WTC11 (cell line): Measurements from ENCODE around the gene GTPBP3. TPM values are rescaled to one million over a fixed set of nuclear protein-coding genes. Genes with fewer than 3 reads are reported as not detected.

Experiments used
- ATAC-seq: fragments of 200-7000 bp; cut with Tn5 transposase; 2 replicates; pipeline ENCODE4 v1.10.0; 2021; ENCODE audit warnings: mild to moderate bottlenecking, moderate library complexity
- CTCF ChIA-PET: fragments of 300-600 bp; sonication (Branson Sonifier 250); formaldehyde crosslinking; loops from one replicate; lab custom pipeline; 2021; ENCODE audit warnings: antibody characterized with exemption; lab: Charles Lee
- POLR2A ChIA-PET: fragments of 350-600 bp; sonication (Branson Sonifier 250); formaldehyde crosslinking; loops from one replicate; lab custom pipeline; 2021; ENCODE audit warnings: antibody characterized with exemption; lab: Charles Lee
- DNase-seq: peaks from one replicate; pipeline ENCODE4 v3.0.0; 2021; ENCODE audit warnings: low spot score
- H3K27ac Mint-ChIP-seq: 2 replicates; pipeline ENCODE4 v1.8.0; 2021; ENCODE audit warnings: mixed read lengths
- H3K27me3 Mint-ChIP-seq: 2 replicates; pipeline ENCODE4 v1.8.0; 2021; ENCODE audit warnings: low read depth, mild to moderate bottlenecking, moderate library complexity, mixed read lengths
- H3K36me3 Mint-ChIP-seq: 2 replicates; pipeline ENCODE4 v1.8.0; 2021; ENCODE audit warnings: mixed read lengths
- H3K4me1 Mint-ChIP-seq: 2 replicates; pipeline ENCODE4 v1.8.0; 2022; ENCODE audit warnings: mixed read lengths
- H3K4me3 Mint-ChIP-seq: 2 replicates; pipeline ENCODE4 v1.8.0; 2021; ENCODE audit warnings: mild to moderate bottlenecking, moderate library complexity, mixed read lengths
- H3K9me3 Mint-ChIP-seq: 2 replicates; pipeline ENCODE4 v1.8.0; 2021; ENCODE audit warnings: mixed read lengths
- CREM ChIP-seq: sonication (generic); formaldehyde crosslinking; IDR thresholded peaks from 2 replicates; pipeline ENCODE4 v1.8.1; 2022; ENCODE audit warnings: mild to moderate bottlenecking, missing genetic modification reagents, moderate library complexity
- EMX1 ChIP-seq: fragments of 250-450 bp; sonication (Bioruptor Pico); IDR thresholded peaks from 2 replicates; pipeline ENCODE4 v1.8.0; 2021; ENCODE audit warnings: mild to moderate bottlenecking
- FOXP1 ChIP-seq: sonication (generic); formaldehyde crosslinking; IDR thresholded peaks from 2 replicates; pipeline ENCODE4 v1.8.0; 2022; ENCODE audit warnings: missing genetic modification reagents, mild to moderate bottlenecking, moderate library complexity, borderline replicate concordance
- GTF2I ChIP-seq: fragments of 250-450 bp; sonication (Bioruptor Pico); conservative IDR thresholded peaks from 2 replicates; pipeline ENCODE4 v1.4.0; 2021; ENCODE audit warnings: mild to moderate bottlenecking
- JAZF1 ChIP-seq: fragments of 250-450 bp; sonication (Bioruptor Pico); IDR thresholded peaks from 2 replicates; pipeline ENCODE4 v1.9.0; 2021; ENCODE audit warnings: moderate library complexity, mild to moderate bottlenecking, inconsistent platforms
- KAT7 ChIP-seq: sonication (generic); formaldehyde crosslinking; IDR thresholded peaks from 2 replicates; pipeline ENCODE4 v1.8.1; 2023; ENCODE audit warnings: missing genetic modification reagents, mild to moderate bottlenecking, borderline replicate concordance
- NFATC4 ChIP-seq: fragments of 250-450 bp; sonication (Bioruptor Pico); IDR thresholded peaks from 2 replicates; pipeline ENCODE4 v1.9.0; 2021; ENCODE audit warnings: mild to moderate bottlenecking
- NFYB ChIP-seq: sonication (generic); formaldehyde crosslinking; conservative IDR thresholded peaks from 2 replicates; pipeline ENCODE4 v1.8.0; 2022; ENCODE audit warnings: low read depth, missing genetic modification reagents
- OVOL2 ChIP-seq: fragments of 250-450 bp; sonication (Bioruptor Pico); IDR thresholded peaks from 2 replicates; pipeline ENCODE4 v1.9.0; 2021; ENCODE audit warnings: mild to moderate bottlenecking, borderline replicate concordance
- RELA ChIP-seq: sonication (generic); formaldehyde crosslinking; IDR thresholded peaks from 2 replicates; pipeline ENCODE4 v1.8.1; 2022; ENCODE audit warnings: missing genetic modification reagents, mild to moderate bottlenecking, borderline replicate concordance
- SMAD4 ChIP-seq: sonication (generic); formaldehyde crosslinking; IDR thresholded peaks from 2 replicates; pipeline ENCODE4 v1.8.0; 2022; ENCODE audit warnings: mild to moderate bottlenecking, missing genetic modification reagents
- SP1 ChIP-seq: sonication (generic); formaldehyde crosslinking; conservative IDR thresholded peaks from 2 replicates; pipeline ENCODE4 v1.8.1; 2022; ENCODE audit warnings: missing genetic modification reagents
- TEAD1 ChIP-seq: sonication (generic); formaldehyde crosslinking; IDR thresholded peaks from 2 replicates; pipeline ENCODE4 v1.8.0; 2022; ENCODE audit warnings: mild to moderate bottlenecking, missing genetic modification reagents
- ZNF121 ChIP-seq: sonication (generic); formaldehyde crosslinking; IDR thresholded peaks from 2 replicates; pipeline ENCODE4 v1.8.0; 2023; ENCODE audit warnings: missing genetic modification reagents
- ZNF396 ChIP-seq: fragments of 250-450 bp; sonication (Bioruptor Pico); IDR thresholded peaks from 2 replicates; pipeline ENCODE4 v1.8.0; 2021; ENCODE audit warnings: mild to moderate bottlenecking, moderate library complexity, borderline replicate concordance
- total RNA-seq: library from RNA; stranded (reverse); gene quantifications from 3 replicates; pipeline ENCODE4 v1.2.3, GENCODE V29; 2021
- TF ChIP-seq, protein P1 (sequence below): fragments of 200-600 bp; IDR thresholded peaks from 2 replicates; pipeline ENCODE4 v1.8.0; 2022; ENCODE audit warnings: antibody characterized with exemption
- TF ChIP-seq, protein P2 (sequence below): sonication (generic); formaldehyde crosslinking; IDR thresholded peaks from 2 replicates; pipeline ENCODE4 v1.8.0; 2022; ENCODE audit warnings: mild to moderate bottlenecking, missing genetic modification reagents
- TF ChIP-seq, protein P3 (sequence below): sonication (generic); formaldehyde crosslinking; IDR thresholded peaks from 2 replicates; pipeline ENCODE4 v1.8.1; 2023; ENCODE audit warnings: mild to moderate bottlenecking, missing genetic modification reagents, moderate library complexity
- TF ChIP-seq, protein P4 (sequence below): sonication (generic); formaldehyde crosslinking; IDR thresholded peaks from 2 replicates; pipeline ENCODE4 v1.8.1; 2022; ENCODE audit warnings: mild to moderate bottlenecking, missing genetic modification reagents, moderate library complexity, borderline replicate concordance
- TF ChIP-seq, protein P5 (sequence below): sonication (generic); formaldehyde crosslinking; IDR thresholded peaks from 2 replicates; pipeline ENCODE4 v1.8.1; 2023; ENCODE audit warnings: mild to moderate bottlenecking, missing genetic modification reagents
- TF ChIP-seq, protein P6 (sequence below): fragments of 250-450 bp; sonication (Bioruptor Pico); IDR thresholded peaks from 2 replicates; pipeline ENCODE4 v1.9.0; 2021; ENCODE audit warnings: mild to moderate bottlenecking
- TF ChIP-seq, protein P7 (sequence below): sonication (generic); formaldehyde crosslinking; IDR thresholded peaks from 2 replicates; pipeline ENCODE4 v1.8.1; 2023; ENCODE audit warnings: mild to moderate bottlenecking, missing genetic modification reagents, moderate library complexity

The GTPBP3 gene
- total RNA-seq, 1 experiment from 2014 or later: 93.0 TPM

DNA sequence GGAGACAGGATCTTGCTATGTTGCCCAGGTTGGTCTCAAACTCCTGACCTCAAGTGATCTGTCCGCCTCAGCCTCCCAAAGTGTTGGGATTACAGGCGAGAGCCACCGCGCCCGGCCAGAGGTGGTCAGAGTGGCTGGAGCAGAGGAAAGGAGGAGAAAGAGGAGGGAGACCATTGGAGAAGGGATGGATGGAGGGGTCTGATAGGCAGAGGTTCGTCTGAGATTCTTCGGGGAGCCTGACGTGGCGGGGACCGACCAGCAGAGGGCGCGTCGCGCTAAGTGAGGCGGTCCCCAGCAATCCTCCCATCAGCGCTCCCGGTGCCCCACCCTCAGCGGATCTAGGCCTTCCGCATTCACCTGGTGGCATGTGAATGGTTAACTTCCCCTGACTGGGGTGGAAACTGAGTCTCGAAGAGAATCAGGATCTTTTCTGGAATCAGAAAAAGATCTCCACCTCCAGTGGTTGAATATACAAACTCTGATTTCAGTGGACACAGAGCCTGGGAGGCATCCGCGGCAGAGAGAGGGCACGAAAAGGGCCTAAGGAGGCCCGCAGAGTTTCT, 8.8 kb downstream of the GTPBP3 start:
- DNase-seq (peak; percentile 92), ATAC-seq (peak; percentile 90)
- POLR2A ChIA-PET: no interaction called here
- Mint-ChIP-seq H3K4me3 (no peak overlapping the region), H3K27me3 (no peaks in the 10 kb centered on the region; the same call in 1 of the 2 replicates), H3K9me3 (no peaks in the 10 kb centered on the region), H3K27ac (peak overlapping the region; percentile 90), H3K4me1 (peaks cover 20% of the 10 kb centered on the region), H3K36me3 (peaks cover 11% of the 10 kb centered on the region)
- TF ChIP-seq SP1 (CRISPR knock-in tag): peak; percentile 56; the same call in 1 of the 2 replicates
- 0 out of 2 replicates have a peak, but pooled peaks have one; percentile 79 for TF ChIP-seq GTF2I (CRISPR knock-in tag)
- TF ChIP-seq, protein P1, sequence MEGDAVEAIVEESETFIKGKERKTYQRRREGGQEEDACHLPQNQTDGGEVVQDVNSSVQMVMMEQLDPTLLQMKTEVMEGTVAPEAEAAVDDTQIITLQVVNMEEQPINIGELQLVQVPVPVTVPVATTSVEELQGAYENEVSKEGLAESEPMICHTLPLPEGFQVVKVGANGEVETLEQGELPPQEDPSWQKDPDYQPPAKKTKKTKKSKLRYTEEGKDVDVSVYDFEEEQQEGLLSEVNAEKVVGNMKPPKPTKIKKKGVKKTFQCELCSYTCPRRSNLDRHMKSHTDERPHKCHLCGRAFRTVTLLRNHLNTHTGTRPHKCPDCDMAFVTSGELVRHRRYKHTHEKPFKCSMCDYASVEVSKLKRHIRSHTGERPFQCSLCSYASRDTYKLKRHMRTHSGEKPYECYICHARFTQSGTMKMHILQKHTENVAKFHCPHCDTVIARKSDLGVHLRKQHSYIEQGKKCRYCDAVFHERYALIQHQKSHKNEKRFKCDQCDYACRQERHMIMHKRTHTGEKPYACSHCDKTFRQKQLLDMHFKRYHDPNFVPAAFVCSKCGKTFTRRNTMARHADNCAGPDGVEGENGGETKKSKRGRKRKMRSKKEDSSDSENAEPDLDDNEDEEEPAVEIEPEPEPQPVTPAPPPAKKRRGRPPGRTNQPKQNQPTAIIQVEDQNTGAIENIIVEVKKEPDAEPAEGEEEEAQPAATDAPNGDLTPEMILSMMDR: peak; percentile 96
- TF ChIP-seq ZNF121 (CRISPR knock-in tag): peak; percentile 97
- TF ChIP-seq NFATC4: no peak
- 0 out of 2 replicates have a peak, but pooled peaks have one; percentile 32 for TF ChIP-seq FOXP1 (CRISPR knock-in tag)
- peak; percentile 53; the same call in 1 of the 2 replicates for TF ChIP-seq TEAD1 (CRISPR knock-in tag)
- TF ChIP-seq, protein P2, sequence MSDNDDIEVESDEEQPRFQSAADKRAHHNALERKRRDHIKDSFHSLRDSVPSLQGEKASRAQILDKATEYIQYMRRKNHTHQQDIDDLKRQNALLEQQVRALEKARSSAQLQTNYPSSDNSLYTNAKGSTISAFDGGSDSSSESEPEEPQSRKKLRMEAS (CRISPR knock-in tag): peak; percentile 29; the same call in 1 of the 2 replicates
- TF ChIP-seq ZNF396 (CRISPR knock-in tag): no peak
- no peak for TF ChIP-seq KAT7 (CRISPR knock-in tag)
- CTCF ChIA-PET: interaction anchor here (0.7 to 4.4 kb wide), 8 partner anchors 9 to 526 kb away, joined by 3 to 24 read pairs (median 7); partner anchors contain the start of genes ANO8, MVB12A and SLC5A5

DNA sequence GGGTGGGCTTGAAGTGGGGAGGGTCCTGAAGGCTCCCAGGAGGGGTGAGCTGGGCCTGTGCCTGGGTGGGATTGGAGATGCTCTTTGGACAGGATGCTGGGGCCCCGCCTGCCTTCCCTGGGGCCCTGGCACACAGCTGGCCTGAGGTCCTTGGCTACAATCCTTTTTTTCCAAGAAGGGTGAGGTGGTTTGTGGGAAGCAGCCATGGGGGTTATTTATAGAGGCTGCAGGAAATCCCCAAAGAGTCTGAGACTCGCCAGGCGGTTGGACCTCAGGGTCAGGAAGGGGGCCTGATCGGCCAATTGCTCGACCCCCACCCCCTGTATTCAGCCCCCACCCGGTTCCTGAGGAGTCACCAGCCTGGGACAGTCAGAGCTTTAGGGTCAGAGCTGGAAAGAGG, 10.0 kb downstream of the GTPBP3 start:
- H3K9me3 Mint-ChIP-seq: no peaks in the 10 kb centered on the region
- H3K27ac Mint-ChIP-seq: no peak overlapping the region
- no peak overlapping the region for H3K4me3 Mint-ChIP-seq
- DNase-seq (no peak), ATAC-seq (no peak)
- H3K36me3 Mint-ChIP-seq: peaks cover 9% of the 10 kb centered on the region
- ChIA-PET POLR2A (no interaction called here), CTCF (interaction anchor here (0.6 to 4.4 kb wide), 4 partner anchors 14 to 43 kb away, joined by 3 to 21 read pairs (median 18); partner anchors contain the start of gene ANO8)
- peaks cover 18% of the 10 kb centered on the region for H3K4me1 Mint-ChIP-seq
- peaks cover 3% of the 10 kb centered on the region; the same call in 1 of the 2 replicates for H3K27me3 Mint-ChIP-seq
- no peak for TF ChIP-seq NFYB (CRISPR knock-in tag)
- no peak for TF ChIP-seq EMX1 (CRISPR knock-in tag)
- TF ChIP-seq, protein P3, sequence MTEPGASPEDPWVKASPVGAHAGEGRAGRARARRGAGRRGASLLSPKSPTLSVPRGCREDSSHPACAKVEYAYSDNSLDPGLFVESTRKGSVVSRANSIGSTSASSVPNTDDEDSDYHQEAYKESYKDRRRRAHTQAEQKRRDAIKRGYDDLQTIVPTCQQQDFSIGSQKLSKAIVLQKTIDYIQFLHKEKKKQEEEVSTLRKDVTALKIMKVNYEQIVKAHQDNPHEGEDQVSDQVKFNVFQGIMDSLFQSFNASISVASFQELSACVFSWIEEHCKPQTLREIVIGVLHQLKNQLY (CRISPR knock-in tag): no peak

DNA sequence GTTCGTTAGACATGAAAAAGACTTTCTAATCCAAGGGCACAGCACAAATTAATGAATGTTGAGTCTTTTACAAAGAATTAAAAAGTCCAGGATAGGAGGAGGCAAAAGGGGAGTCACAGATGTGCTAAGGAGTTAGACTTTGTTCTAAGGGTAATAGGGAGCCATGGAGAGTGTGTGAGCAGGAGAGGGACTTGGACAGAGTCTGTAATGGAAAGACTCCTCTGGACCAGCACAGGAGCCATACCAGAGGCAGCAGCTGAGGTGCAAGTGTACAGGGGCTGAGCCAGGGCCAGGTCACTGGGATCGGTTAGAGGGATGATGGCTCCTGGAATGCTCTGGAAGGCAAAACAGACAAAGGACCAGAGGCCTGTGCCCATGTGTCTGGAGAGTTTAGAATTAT, 10.5 kb downstream of the GTPBP3 start:
- CTCF ChIA-PET: interaction anchor here (2.2 to 4.4 kb wide), 3 partner anchors 14 to 42 kb away, joined by 17 to 21 read pairs (median 19); partner anchors contain the start of gene ANO8
- H3K27me3 Mint-ChIP-seq: peaks cover 3% of the 10 kb centered on the region; the same call in 1 of the 2 replicates
- ATAC-seq (no peak), DNase-seq (no peak)
- H3K4me1 Mint-ChIP-seq: peaks cover 18% of the 10 kb centered on the region
- H3K36me3 Mint-ChIP-seq: peaks cover 4% of the 10 kb centered on the region; the same call in 1 of the 2 replicates
- no peak overlapping the region for H3K4me3 Mint-ChIP-seq
- no peaks in the 10 kb centered on the region for H3K9me3 Mint-ChIP-seq
- H3K27ac Mint-ChIP-seq: peak overlapping the region; percentile 8; the same call in 1 of the 2 replicates
- POLR2A ChIA-PET: interaction anchor here (0.9 kb wide), 1 partner anchor 45 kb away, joined by 3 read pairs; no protein-coding TSS in a partner anchor
- TF ChIP-seq OVOL2 (CRISPR knock-in tag) (no peak), CREM (CRISPR knock-in tag) (no peak), RELA (no peak), JAZF1 (CRISPR knock-in tag) (no peak), EMX1 (CRISPR knock-in tag) (no peak), SMAD4 (CRISPR knock-in tag) (no peak)
- TF ChIP-seq, protein P4, sequence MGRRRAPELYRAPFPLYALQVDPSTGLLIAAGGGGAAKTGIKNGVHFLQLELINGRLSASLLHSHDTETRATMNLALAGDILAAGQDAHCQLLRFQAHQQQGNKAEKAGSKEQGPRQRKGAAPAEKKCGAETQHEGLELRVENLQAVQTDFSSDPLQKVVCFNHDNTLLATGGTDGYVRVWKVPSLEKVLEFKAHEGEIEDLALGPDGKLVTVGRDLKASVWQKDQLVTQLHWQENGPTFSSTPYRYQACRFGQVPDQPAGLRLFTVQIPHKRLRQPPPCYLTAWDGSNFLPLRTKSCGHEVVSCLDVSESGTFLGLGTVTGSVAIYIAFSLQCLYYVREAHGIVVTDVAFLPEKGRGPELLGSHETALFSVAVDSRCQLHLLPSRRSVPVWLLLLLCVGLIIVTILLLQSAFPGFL (CRISPR knock-in tag): no peak
- TF ChIP-seq, protein P5, sequence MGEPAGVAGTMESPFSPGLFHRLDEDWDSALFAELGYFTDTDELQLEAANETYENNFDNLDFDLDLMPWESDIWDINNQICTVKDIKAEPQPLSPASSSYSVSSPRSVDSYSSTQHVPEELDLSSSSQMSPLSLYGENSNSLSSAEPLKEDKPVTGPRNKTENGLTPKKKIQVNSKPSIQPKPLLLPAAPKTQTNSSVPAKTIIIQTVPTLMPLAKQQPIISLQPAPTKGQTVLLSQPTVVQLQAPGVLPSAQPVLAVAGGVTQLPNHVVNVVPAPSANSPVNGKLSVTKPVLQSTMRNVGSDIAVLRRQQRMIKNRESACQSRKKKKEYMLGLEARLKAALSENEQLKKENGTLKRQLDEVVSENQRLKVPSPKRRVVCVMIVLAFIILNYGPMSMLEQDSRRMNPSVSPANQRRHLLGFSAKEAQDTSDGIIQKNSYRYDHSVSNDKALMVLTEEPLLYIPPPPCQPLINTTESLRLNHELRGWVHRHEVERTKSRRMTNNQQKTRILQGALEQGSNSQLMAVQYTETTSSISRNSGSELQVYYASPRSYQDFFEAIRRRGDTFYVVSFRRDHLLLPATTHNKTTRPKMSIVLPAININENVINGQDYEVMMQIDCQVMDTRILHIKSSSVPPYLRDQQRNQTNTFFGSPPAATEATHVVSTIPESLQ (CRISPR knock-in tag): no peak
- TF ChIP-seq, protein P6, sequence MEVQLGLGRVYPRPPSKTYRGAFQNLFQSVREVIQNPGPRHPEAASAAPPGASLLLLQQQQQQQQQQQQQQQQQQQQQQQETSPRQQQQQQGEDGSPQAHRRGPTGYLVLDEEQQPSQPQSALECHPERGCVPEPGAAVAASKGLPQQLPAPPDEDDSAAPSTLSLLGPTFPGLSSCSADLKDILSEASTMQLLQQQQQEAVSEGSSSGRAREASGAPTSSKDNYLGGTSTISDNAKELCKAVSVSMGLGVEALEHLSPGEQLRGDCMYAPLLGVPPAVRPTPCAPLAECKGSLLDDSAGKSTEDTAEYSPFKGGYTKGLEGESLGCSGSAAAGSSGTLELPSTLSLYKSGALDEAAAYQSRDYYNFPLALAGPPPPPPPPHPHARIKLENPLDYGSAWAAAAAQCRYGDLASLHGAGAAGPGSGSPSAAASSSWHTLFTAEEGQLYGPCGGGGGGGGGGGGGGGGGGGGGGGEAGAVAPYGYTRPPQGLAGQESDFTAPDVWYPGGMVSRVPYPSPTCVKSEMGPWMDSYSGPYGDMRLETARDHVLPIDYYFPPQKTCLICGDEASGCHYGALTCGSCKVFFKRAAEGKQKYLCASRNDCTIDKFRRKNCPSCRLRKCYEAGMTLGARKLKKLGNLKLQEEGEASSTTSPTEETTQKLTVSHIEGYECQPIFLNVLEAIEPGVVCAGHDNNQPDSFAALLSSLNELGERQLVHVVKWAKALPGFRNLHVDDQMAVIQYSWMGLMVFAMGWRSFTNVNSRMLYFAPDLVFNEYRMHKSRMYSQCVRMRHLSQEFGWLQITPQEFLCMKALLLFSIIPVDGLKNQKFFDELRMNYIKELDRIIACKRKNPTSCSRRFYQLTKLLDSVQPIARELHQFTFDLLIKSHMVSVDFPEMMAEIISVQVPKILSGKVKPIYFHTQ (CRISPR knock-in tag): no peak
- TF ChIP-seq, protein P7, sequence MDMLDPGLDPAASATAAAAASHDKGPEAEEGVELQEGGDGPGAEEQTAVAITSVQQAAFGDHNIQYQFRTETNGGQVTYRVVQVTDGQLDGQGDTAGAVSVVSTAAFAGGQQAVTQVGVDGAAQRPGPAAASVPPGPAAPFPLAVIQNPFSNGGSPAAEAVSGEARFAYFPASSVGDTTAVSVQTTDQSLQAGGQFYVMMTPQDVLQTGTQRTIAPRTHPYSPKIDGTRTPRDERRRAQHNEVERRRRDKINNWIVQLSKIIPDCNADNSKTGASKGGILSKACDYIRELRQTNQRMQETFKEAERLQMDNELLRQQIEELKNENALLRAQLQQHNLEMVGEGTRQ (CRISPR knock-in tag): no peak
